Panc1 (cell line): ENCODE results near the gene CPHXL2. TPM values are rescaled to one million over a fixed set of nuclear protein-coding genes. Genes with fewer than 3 reads are reported as not detected.

ENCODE experiments used
- ATAC-seq: fragments of 200-7000 bp; cut with Tn5 transposase; 2 replicates; pipeline ENCODE4 v1.9.1; 2020; ENCODE audit warnings: mild to moderate bottlenecking, moderate library complexity
- BruUV-seq: library from RNA; stranded (reverse); fragments of 400-500 nt; replicated peaks from 2 replicates; lab custom pipeline; 2021; lab: Mats Ljungman, UMichigan
- CTCF ChIA-PET: fragments of 300-600 bp; sonication (Branson Sonifier 250); formaldehyde crosslinking; loops from one replicate; lab custom pipeline; 2022; ENCODE audit warnings: antibody characterized with exemption; lab: Charles Lee
- POLR2A ChIA-PET: fragments of 300-600 bp; sonication (Branson Sonifier 250); formaldehyde crosslinking; loops from one replicate; lab custom pipeline; 2022; ENCODE audit warnings: antibody characterized with exemption; lab: Charles Lee
- DNase-seq: peaks from one replicate; pipeline ENCODE4 v3.0.0-alpha.2; 2010; ENCODE audit warnings: low read depth, low spot score
- H3K27ac ChIP-seq: 2 replicates; pipeline ENCODE4 v1.5.1; 2011; ENCODE audit warnings: mild to moderate bottlenecking, low read length, inconsistent platforms
- H3K27me3 ChIP-seq: fragments of 200-500 bp; sonication (Bioruptor generic); 2 replicates; pipeline ENCODE4 v1.6.0; 2014; ENCODE audit warnings: low read length, inconsistent platforms; ENCODE audit not compliant: control insufficient read depth, insufficient read depth
- H3K36me3 ChIP-seq: fragments of 200-500 bp; sonication (Bioruptor generic); 2 replicates; pipeline ENCODE4 v1.5.1; 2014; ENCODE audit warnings: inconsistent platforms, mild to moderate bottlenecking, low read length, moderate library complexity; ENCODE audit not compliant: control insufficient read depth, insufficient read depth
- H3K4me1 ChIP-seq: 2 replicates; pipeline ENCODE4 v1.5.1; 2011; ENCODE audit warnings: inconsistent platforms, mild to moderate bottlenecking, low read length, moderate library complexity; ENCODE audit not compliant: control insufficient read depth, insufficient read depth
- H3K4me3 ChIP-seq, 2 experiments: 2 replicates each; pipeline ENCODE4 v1.5.1; 2011 to 2012; ENCODE audit warnings: low read depth in 2 of 2, low read length in 2 of 2, mild to moderate bottlenecking in 2 of 2, inconsistent platforms in 1 of 2, moderate library complexity in 1 of 2
- H3K9me3 ChIP-seq: fragments of 200-500 bp; sonication (Bioruptor generic); 2 replicates; pipeline ENCODE4 v1.5.1; 2014; ENCODE audit warnings: low read depth, mild to moderate bottlenecking, inconsistent platforms, low read length, moderate library complexity; ENCODE audit not compliant: control insufficient read depth, insufficient read depth
- POLR2AphosphoS5 ChIP-seq: IDR thresholded peaks from 2 replicates; pipeline ENCODE4 v1.6.1; 2012; ENCODE audit warnings: mild to moderate bottlenecking, low read depth, low read length, moderate library complexity
- SIN3A ChIP-seq: IDR thresholded peaks from 2 replicates; pipeline ENCODE4 v1.6.1; 2012; ENCODE audit warnings: low read depth, mild to moderate bottlenecking, low read length, moderate library complexity, borderline replicate concordance; ENCODE audit not compliant: insufficient read depth
- TCF7L2 ChIP-seq: IDR thresholded peaks from 2 replicates; pipeline ENCODE4 v1.6.1; 2011; ENCODE audit warnings: mild to moderate bottlenecking, low read depth, low read length, inconsistent platforms
- in situ Hi-C: cut with HindIII; loops from 2 replicates; pipeline ENCODE4 v1.10.0; 2016; ENCODE audit warnings: low sequenced_read_pairs, low pct_unique_long_range_greater_than_20kb
- intact Hi-C: fragments of 100-400 bp; cut with micrococcal nuclease; formaldehyde crosslinking; loops from one replicate; pipeline ENCODE4 v1.10.0; 2022; ENCODE audit not compliant: unreplicated experiment
- total RNA-seq: library from RNA; stranded (reverse); gene quantifications from one replicate; pipeline ENCODE4 v1.2.1, GENCODE V29; 2021; ENCODE audit not compliant: unreplicated experiment
- TF ChIP-seq, protein P1 (sequence below): fragments of 450-650 bp; IDR thresholded peaks from 2 replicates; pipeline ENCODE4 v1.5.1; 2017; ENCODE audit warnings: mild to moderate bottlenecking
- TF ChIP-seq, protein P2 (sequence below), 2 experiments: IDR thresholded peaks; 2 replicates each; pipeline ENCODE4 v1.6.1; 2011 to 2012; ENCODE audit warnings: low read depth in 2 of 2, control low read depth in 1 of 2, low read length in 1 of 2, mild to moderate bottlenecking in 1 of 2, moderate library complexity in 1 of 2; ENCODE audit not compliant: insufficient read depth in 1 of 2

Gene CPHXL2
- total RNA-seq, 1 experiment from 2014 or later = not detected

DNA sequence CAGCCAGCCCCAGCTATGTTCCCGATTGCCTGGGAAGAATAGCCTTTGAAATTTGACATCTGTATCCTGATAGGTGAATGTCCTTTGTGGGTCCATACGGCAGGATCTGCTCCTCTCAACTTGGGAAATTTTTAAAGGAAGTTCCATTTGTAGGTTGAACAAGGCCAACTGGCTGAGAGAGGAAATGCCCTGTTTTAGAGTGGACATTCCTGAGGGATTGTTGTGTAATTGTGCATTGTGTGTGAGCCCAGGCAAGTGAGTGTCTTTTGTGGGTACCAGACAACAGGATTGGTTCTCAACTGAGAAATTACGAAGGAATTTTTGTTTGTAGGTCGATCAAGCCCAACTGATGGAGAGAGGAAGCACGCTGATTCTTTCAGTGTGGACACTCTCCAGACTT lies 2.6 kb upstream of the CPHXL2 start:
- Histone ChIP-seq H3K27ac (no peak overlapping the region), H3K27me3 (no peaks in the 10 kb centered on the region), H3K9me3 (no peaks in the 10 kb centered on the region), H3K4me1 (no peaks in the 10 kb centered on the region), H3K4me3 (no peak overlapping the region), H3K36me3 (no peaks in the 10 kb centered on the region)
- in situ Hi-C loops (no loop called here), intact Hi-C loops (no loop called here)
- TF ChIP-seq SIN3A (no peak), TCF7L2 (no peak), POLR2AphosphoS5 (no peak)
- TF ChIP-seq, protein P1, sequence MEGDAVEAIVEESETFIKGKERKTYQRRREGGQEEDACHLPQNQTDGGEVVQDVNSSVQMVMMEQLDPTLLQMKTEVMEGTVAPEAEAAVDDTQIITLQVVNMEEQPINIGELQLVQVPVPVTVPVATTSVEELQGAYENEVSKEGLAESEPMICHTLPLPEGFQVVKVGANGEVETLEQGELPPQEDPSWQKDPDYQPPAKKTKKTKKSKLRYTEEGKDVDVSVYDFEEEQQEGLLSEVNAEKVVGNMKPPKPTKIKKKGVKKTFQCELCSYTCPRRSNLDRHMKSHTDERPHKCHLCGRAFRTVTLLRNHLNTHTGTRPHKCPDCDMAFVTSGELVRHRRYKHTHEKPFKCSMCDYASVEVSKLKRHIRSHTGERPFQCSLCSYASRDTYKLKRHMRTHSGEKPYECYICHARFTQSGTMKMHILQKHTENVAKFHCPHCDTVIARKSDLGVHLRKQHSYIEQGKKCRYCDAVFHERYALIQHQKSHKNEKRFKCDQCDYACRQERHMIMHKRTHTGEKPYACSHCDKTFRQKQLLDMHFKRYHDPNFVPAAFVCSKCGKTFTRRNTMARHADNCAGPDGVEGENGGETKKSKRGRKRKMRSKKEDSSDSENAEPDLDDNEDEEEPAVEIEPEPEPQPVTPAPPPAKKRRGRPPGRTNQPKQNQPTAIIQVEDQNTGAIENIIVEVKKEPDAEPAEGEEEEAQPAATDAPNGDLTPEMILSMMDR = no peak
- TF ChIP-seq, protein P2, sequence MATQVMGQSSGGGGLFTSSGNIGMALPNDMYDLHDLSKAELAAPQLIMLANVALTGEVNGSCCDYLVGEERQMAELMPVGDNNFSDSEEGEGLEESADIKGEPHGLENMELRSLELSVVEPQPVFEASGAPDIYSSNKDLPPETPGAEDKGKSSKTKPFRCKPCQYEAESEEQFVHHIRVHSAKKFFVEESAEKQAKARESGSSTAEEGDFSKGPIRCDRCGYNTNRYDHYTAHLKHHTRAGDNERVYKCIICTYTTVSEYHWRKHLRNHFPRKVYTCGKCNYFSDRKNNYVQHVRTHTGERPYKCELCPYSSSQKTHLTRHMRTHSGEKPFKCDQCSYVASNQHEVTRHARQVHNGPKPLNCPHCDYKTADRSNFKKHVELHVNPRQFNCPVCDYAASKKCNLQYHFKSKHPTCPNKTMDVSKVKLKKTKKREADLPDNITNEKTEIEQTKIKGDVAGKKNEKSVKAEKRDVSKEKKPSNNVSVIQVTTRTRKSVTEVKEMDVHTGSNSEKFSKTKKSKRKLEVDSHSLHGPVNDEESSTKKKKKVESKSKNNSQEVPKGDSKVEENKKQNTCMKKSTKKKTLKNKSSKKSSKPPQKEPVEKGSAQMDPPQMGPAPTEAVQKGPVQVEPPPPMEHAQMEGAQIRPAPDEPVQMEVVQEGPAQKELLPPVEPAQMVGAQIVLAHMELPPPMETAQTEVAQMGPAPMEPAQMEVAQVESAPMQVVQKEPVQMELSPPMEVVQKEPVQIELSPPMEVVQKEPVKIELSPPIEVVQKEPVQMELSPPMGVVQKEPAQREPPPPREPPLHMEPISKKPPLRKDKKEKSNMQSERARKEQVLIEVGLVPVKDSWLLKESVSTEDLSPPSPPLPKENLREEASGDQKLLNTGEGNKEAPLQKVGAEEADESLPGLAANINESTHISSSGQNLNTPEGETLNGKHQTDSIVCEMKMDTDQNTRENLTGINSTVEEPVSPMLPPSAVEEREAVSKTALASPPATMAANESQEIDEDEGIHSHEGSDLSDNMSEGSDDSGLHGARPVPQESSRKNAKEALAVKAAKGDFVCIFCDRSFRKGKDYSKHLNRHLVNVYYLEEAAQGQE (IDR thresholded peaks at IDR 0.05; ENCODE audit: insufficient read depth in 1 of 2, low read depth in 2 of 2, low read length in 1 of 2) = no peak
- ChIA-PET POLR2A (no interaction called here), CTCF (no interaction called here)
- DNase-seq (no peak), ATAC-seq (no peak)
- BruUV-seq = no TSS peak

DNA sequence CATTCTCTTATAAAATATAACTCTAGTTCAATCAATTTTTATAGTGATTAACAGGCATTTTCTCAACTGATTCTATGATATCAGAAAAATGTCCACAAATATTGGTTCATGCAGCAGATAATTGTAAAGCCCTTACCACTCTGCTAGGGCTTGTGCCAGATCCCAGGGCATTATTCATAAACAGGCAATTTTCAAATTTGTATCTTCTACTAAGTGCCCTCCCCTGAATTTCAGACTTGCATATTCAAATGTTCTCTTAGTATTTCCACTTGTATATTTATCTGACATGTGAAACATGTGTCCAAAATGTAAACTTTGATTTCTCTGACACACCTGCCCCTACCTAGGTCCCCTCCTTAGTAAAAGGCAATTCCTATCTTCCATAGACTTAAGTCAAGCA lies 9.3 kb downstream of the CPHXL2 start:
- no TSS peak for BruUV-seq
- POLR2A ChIA-PET = no interaction called here
- ATAC-seq = no peak
- no peak for DNase-seq
- H3K27ac ChIP-seq = no peak overlapping the region
- no peaks in the 10 kb centered on the region for H3K9me3 ChIP-seq
- CTCF ChIA-PET = no interaction called here
- H3K36me3 ChIP-seq = no peaks in the 10 kb centered on the region
- TF ChIP-seq TCF7L2 (no peak), POLR2AphosphoS5 (no peak)
- TF ChIP-seq, protein P2 (IDR thresholded peaks at IDR 0.05; ENCODE audit: insufficient read depth in 1 of 2, low read depth in 2 of 2, low read length in 1 of 2) = no peak
- TF ChIP-seq, protein P1 = no peak
- intact Hi-C loops = no loop called here
- no peaks in the 10 kb centered on the region for H3K27me3 ChIP-seq
- H3K4me1 ChIP-seq = no peaks in the 10 kb centered on the region
- no peak overlapping the region for H3K4me3 ChIP-seq
- in situ Hi-C loops = no loop called here
